ENCODE data around the gene DRD5. TPM values are rescaled to one million over a fixed set of nuclear protein-coding genes. Genes with fewer than 3 reads are reported as not detected.
A peak's percentile ranks its signal among the peaks of the same experiment; 100 is the strongest.

The DRD5 gene
- total and polyA plus RNA-seq, 7 experiments from 2014 or later = not detected

DNA sequence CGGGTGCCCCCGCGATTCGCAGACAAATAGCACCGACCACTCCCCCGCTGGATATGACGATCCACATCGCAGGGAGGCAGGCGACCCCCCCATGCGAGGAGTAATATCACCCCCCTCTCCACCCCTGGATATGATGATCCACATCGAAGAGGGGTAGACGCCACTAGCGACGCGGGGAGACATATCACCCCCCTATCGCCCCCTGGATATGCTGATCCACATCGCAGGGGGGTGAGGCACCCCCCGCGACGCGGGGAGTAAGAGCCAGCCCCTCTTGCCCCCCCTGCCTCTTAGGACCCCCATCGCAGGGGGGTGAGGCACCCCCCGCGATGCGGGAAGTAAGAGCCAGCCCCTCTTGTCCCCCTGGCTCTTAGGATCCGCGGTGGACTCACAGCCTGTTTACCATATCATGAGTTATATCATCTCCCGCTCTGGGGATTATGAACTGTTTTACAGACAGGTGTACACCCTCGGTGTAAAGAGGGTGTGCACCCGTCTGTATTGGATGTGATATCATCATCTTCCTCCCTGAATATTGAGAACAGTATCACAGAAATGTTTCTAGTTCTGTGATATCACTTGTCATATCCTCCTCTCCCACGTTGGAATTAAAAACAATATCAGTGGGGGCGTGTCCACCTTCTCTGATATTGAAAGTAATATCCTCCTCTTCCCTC, 22.7 kb upstream of the DRD5 start:
- intact Hi-C loops (cut with micrococcal nuclease) = no loop called here
- Histone ChIP-seq H3K9me3 (ENCODE audit: control insufficient read depth in 2 of 3, low read length in 3 of 3) (no peaks in the 10 kb centered on the region), H3K4me3 (ENCODE audit: low read length) (no peak overlapping the region), H3K27ac (ENCODE audit: low read depth, low read length) (no peak overlapping the region), H3K4me1 (ENCODE audit: control insufficient read depth in 2 of 2, insufficient read depth in 2 of 2, low read length in 2 of 2) (no peaks in the 10 kb centered on the region), H3K27me3 (ENCODE audit: control insufficient read depth in 2 of 2, insufficient read depth in 2 of 2, low read length in 2 of 2) (no peaks in the 10 kb centered on the region), H3K36me3 (ENCODE audit: control insufficient read depth in 2 of 3, insufficient read depth in 3 of 3, low read length in 3 of 3) (no peaks in the 10 kb centered on the region)
- Mint-ChIP-seq H3K27ac (no peak overlapping the region), H3K27me3 (peaks cover 0 to 16% (median 13%) of the 10 kb centered on the region in 5 donors), H3K4me3 (no peak overlapping the region), H3K36me3 (no peaks in the 10 kb centered on the region), H3K4me1 (no peaks in the 10 kb centered on the region), H3K9me3 (peaks cover 0 to 3% (median 0%) of the 10 kb centered on the region in 11 donors)
- ChIA-PET POLR2A (no interaction called here), CTCF (no interaction called here)
- DNase-seq (no peak), ATAC-seq (no peak)

GRCh38 chr4:9762823-9763475, 18.5 kb upstream of the DRD5 start:
- H3K4me3 ChIP-seq (ENCODE audit: low read length) = no peak overlapping the region
- Mint-ChIP-seq H3K4me3 (no peak overlapping the region), H3K9me3 (peaks cover 0 to 1% (median 0%) of the 10 kb centered on the region in 11 donors), H3K27me3 (peaks cover 11 to 35% (median 26%) of the 10 kb centered on the region in 5 donors), H3K36me3 (no peaks in the 10 kb centered on the region), H3K4me1 (no peaks in the 10 kb centered on the region), H3K27ac (no peak overlapping the region)
- no peaks in the 10 kb centered on the region for H3K36me3 ChIP-seq (ENCODE audit: control insufficient read depth in 2 of 3, insufficient read depth in 3 of 3, low read length in 3 of 3)
- no peak for ATAC-seq
- intact Hi-C loops (cut with micrococcal nuclease) = loop anchor here (1.0 to 10.0 kb wide), 6 partner anchors 134 to 774 kb away; no protein-coding TSS in a partner anchor
- DNase-seq = peak in 8 of 9 donors; percentile 5 to 56 (median 34)
- no peak overlapping the region for H3K27ac ChIP-seq (ENCODE audit: low read depth, low read length)
- H3K4me1 ChIP-seq (ENCODE audit: control insufficient read depth in 2 of 2, insufficient read depth in 2 of 2, low read length in 2 of 2) = no peaks in the 10 kb centered on the region
- POLR2A ChIA-PET = no interaction called here
- H3K9me3 ChIP-seq (ENCODE audit: control insufficient read depth in 2 of 3, low read length in 3 of 3) = no peaks in the 10 kb centered on the region
- CTCF ChIA-PET = interaction anchor here (0.9 kb wide), 1 partner anchor 330 kb away, joined by 5 read pairs; no protein-coding TSS in a partner anchor
- no peaks in the 10 kb centered on the region for H3K27me3 ChIP-seq (ENCODE audit: control insufficient read depth in 2 of 2, insufficient read depth in 2 of 2, low read length in 2 of 2)

GRCh38 chr4:9764155-9764696, 17.2 kb upstream of the DRD5 start:
- ChIA-PET POLR2A (no interaction called here), CTCF (no interaction called here)
- no peak overlapping the region for H3K27ac ChIP-seq (ENCODE audit: low read depth, low read length)
- no peak for ATAC-seq
- peaks cover 20 to 37% (median 26%) of the 10 kb centered on the region in 5 donors for H3K27me3 Mint-ChIP-seq
- no peaks in the 10 kb centered on the region for H3K36me3 Mint-ChIP-seq
- H3K4me1 ChIP-seq (ENCODE audit: control insufficient read depth in 2 of 2, insufficient read depth in 2 of 2, low read length in 2 of 2) = no peaks in the 10 kb centered on the region
- H3K4me3 ChIP-seq (ENCODE audit: low read length) = no peak overlapping the region
- no peaks in the 10 kb centered on the region for H3K36me3 ChIP-seq (ENCODE audit: control insufficient read depth in 2 of 3, insufficient read depth in 3 of 3, low read length in 3 of 3)
- no peak for DNase-seq
- intact Hi-C loops (cut with micrococcal nuclease) = loop anchor here in 1 of 2 donors (5.0 to 10.0 kb wide), 3 partner anchors 133 to 773 kb away; no protein-coding TSS in a partner anchor
- no peaks in the 10 kb centered on the region for H3K9me3 ChIP-seq (ENCODE audit: control insufficient read depth in 2 of 3, low read length in 3 of 3)
- no peak overlapping the region for H3K4me3 Mint-ChIP-seq
- no peaks in the 10 kb centered on the region for H3K4me1 Mint-ChIP-seq
- H3K27ac Mint-ChIP-seq = no peak overlapping the region
- H3K27me3 ChIP-seq (ENCODE audit: control insufficient read depth in 2 of 2, insufficient read depth in 2 of 2, low read length in 2 of 2) = no peaks in the 10 kb centered on the region
- peaks cover 0 to 1% (median 0%) of the 10 kb centered on the region in 11 donors for H3K9me3 Mint-ChIP-seq

- no peak for ATAC-seq
- peaks cover 0 to 1% (median 0%) of the 10 kb centered on the region in 11 donors for H3K9me3 Mint-ChIP-seq
- H3K36me3 ChIP-seq (ENCODE audit: control insufficient read depth in 2 of 3, insufficient read depth in 3 of 3, low read length in 3 of 3) = no peaks in the 10 kb centered on the region
- no peak overlapping the region for H3K4me3 Mint-ChIP-seq
- no peak for DNase-seq
- POLR2A ChIA-PET = no interaction called here
- no peak overlapping the region for H3K27ac Mint-ChIP-seq
- H3K36me3 Mint-ChIP-seq = no peaks in the 10 kb centered on the region
- no peak overlapping the region for H3K27ac ChIP-seq (ENCODE audit: low read depth, low read length)
- CTCF ChIA-PET = no interaction called here
- no peaks in the 10 kb centered on the region for H3K4me1 Mint-ChIP-seq
- H3K4me3 ChIP-seq (ENCODE audit: low read length) = no peak overlapping the region
- intact Hi-C loops (cut with micrococcal nuclease) = loop anchor here in 1 of 2 donors (5.0 to 10.0 kb wide), 2 partner anchors 640 to 782 kb away; no protein-coding TSS in a partner anchor
- H3K4me1 ChIP-seq (ENCODE audit: control insufficient read depth in 2 of 2, insufficient read depth in 2 of 2, low read length in 2 of 2) = no peaks in the 10 kb centered on the region
- H3K9me3 ChIP-seq (ENCODE audit: control insufficient read depth in 2 of 3, low read length in 3 of 3) = no peaks in the 10 kb centered on the region
- peaks cover 19 to 34% (median 25%) of the 10 kb centered on the region in 5 donors for H3K27me3 Mint-ChIP-seq
- no peaks in the 10 kb centered on the region for H3K27me3 ChIP-seq (ENCODE audit: control insufficient read depth in 2 of 2, insufficient read depth in 2 of 2, low read length in 2 of 2)
Observed at GRCh38 chr4:9765091-9765490, 16.3 kb upstream of the DRD5 start.

DNA sequence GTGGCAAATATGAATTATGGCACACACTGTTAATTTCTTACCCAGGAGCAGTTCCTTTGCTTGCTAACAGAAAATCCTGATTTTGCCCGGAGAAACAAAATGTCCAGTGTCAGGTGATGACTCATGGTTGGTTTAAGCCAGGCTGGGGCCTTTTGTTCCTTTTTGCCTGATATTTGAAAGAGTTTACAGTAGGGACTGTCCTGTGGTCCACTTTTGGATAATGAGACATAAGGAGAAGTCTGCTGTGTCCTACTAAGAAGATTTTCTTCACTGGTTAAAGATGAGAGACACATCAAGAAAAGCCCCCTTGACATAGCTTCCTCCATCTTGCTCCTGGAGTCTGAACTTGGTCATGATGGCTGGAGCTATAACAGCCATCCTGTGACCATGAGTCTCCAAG, 12.1 kb upstream of the DRD5 start:
- DNase-seq = no peak
- CTCF ChIA-PET = no interaction called here
- intact Hi-C loops (cut with micrococcal nuclease) = loop anchor here in 1 of 2 donors (5.0 to 10.0 kb wide), 2 partner anchors 635 to 778 kb away; no protein-coding TSS in a partner anchor

GRCh38 chr4:9771034-9771433, 10.4 kb upstream of the DRD5 start:
- peaks cover 0 to 2% (median 0%) of the 10 kb centered on the region in 7 donors for H3K4me1 Mint-ChIP-seq
- no peaks in the 10 kb centered on the region for H3K9me3 ChIP-seq (ENCODE audit: control insufficient read depth in 2 of 3, low read length in 3 of 3)
- H3K4me1 ChIP-seq (ENCODE audit: control insufficient read depth in 2 of 2, insufficient read depth in 2 of 2, low read length in 2 of 2) = no peaks in the 10 kb centered on the region
- H3K27me3 ChIP-seq (ENCODE audit: control insufficient read depth in 2 of 2, insufficient read depth in 2 of 2, low read length in 2 of 2) = no peaks in the 10 kb centered on the region
- H3K4me3 ChIP-seq (ENCODE audit: low read length) = no peak overlapping the region
- ChIA-PET CTCF (no interaction called here), POLR2A (no interaction called here)
- no peaks in the 10 kb centered on the region for H3K9me3 Mint-ChIP-seq
- ATAC-seq (no peak), DNase-seq (no peak)
- intact Hi-C loops (cut with micrococcal nuclease) = no loop called here
- no peaks in the 10 kb centered on the region for H3K36me3 ChIP-seq (ENCODE audit: control insufficient read depth in 2 of 3, insufficient read depth in 3 of 3, low read length in 3 of 3)
- H3K27ac Mint-ChIP-seq = no peak overlapping the region
- no peaks in the 10 kb centered on the region for H3K36me3 Mint-ChIP-seq
- H3K4me3 Mint-ChIP-seq = no peak overlapping the region
- H3K27me3 Mint-ChIP-seq = peaks cover 19 to 44% (median 24%) of the 10 kb centered on the region in 5 donors
- H3K27ac ChIP-seq (ENCODE audit: low read depth, low read length) = no peak overlapping the region

More for the DNA sequence above, 12.1 kb upstream of the DRD5 start:
- peaks cover 26 to 44% (median 29%) of the 10 kb centered on the region in 5 donors for H3K27me3 Mint-ChIP-seq
- no peak for ATAC-seq
- POLR2A ChIA-PET = no interaction called here
- H3K27ac Mint-ChIP-seq = no peak overlapping the region
- no peaks in the 10 kb centered on the region for H3K4me1 ChIP-seq (ENCODE audit: control insufficient read depth in 2 of 2, insufficient read depth in 2 of 2, low read length in 2 of 2)
- peaks cover 0 to 2% (median 0%) of the 10 kb centered on the region in 7 donors for H3K4me1 Mint-ChIP-seq
- no peak overlapping the region for H3K4me3 Mint-ChIP-seq
- H3K27ac ChIP-seq (ENCODE audit: low read depth, low read length) = no peak overlapping the region
- no peaks in the 10 kb centered on the region for H3K36me3 Mint-ChIP-seq
- H3K4me3 ChIP-seq (ENCODE audit: low read length) = no peak overlapping the region
- H3K9me3 Mint-ChIP-seq = peaks cover 0 to 1% (median 0%) of the 10 kb centered on the region in 11 donors
- H3K27me3 ChIP-seq (ENCODE audit: control insufficient read depth in 2 of 2, insufficient read depth in 2 of 2, low read length in 2 of 2) = no peaks in the 10 kb centered on the region
- no peaks in the 10 kb centered on the region for H3K9me3 ChIP-seq (ENCODE audit: control insufficient read depth in 2 of 3, low read length in 3 of 3)
- H3K36me3 ChIP-seq (ENCODE audit: control insufficient read depth in 2 of 3, insufficient read depth in 3 of 3, low read length in 3 of 3) = no peaks in the 10 kb centered on the region
